ENCODE results near the gene TMIE.

- TF ChIP-seq CTCF (conservative IDR thresholded peaks at IDR 0.05) (no peak), ZFX (IDR thresholded peaks at IDR 0.05) (no peak)
Measured at GRCh38 chr3:46748170-46748569, 47.0 kb downstream of the TMIE start.

All from C4-2B (cell line).